Subcutaneous adipose tissue (tissue), 4 donors: ENCODE measurements around the gene FAM53B. TPM values are rescaled to one million over a fixed set of nuclear protein-coding genes. Genes with fewer than 3 reads are reported as not detected.

ENCODE experiments used
- CTCF ChIP-seq: fragments of 450-650 bp; IDR thresholded peaks from one replicate; pipeline ENCODE4 v1.5.1; 2016; ENCODE audit warnings: low read depth, mild to moderate bottlenecking, control low read depth, antibody characterized with exemption, moderate library complexity
- total RNA-seq, 4 donors: library from RNA; depleted of rRNA; stranded (reverse); fragments of >200 nt; gene quantifications; one replicate each; pipeline ENCODE4 v1.1.0, GENCODE V29; 2016

Gene FAM53B
- total RNA-seq, 4 donors from 2014 or later: 13.5 to 39.2 (median 29.5) TPM

DNA sequence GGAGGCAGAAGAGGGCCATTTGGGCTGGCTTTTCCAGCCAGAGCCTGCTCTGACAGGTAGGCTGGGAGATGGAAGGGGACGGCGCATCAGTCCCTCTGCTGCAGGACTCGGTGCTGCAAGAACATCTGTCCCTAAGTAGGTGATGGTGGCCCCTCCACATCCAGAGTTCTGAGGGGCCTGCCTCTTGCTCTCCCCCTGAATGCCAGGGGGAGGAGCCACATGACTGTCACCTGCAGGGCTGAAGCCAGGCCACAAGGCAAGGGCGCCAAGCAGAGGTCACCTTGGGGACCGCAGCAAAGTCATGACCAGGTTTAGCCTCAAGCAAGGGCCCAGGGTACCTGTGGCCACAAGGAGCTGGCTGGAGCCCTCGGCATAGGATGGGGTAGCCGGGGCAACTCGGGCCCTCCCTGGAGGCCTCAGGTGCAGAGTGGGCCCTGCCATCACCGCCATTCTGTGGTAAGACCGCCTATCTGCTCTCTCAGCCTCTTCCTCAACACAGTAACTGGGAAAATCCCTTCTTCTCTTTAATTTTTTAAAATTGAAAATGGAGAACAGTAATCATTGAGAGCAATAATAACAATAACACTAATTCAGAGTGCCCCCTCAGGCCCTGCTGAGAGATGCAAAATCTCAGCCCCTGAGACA lies 99.3 kb downstream of the FAM53B start:
- no peak for TF ChIP-seq CTCF

DNA sequence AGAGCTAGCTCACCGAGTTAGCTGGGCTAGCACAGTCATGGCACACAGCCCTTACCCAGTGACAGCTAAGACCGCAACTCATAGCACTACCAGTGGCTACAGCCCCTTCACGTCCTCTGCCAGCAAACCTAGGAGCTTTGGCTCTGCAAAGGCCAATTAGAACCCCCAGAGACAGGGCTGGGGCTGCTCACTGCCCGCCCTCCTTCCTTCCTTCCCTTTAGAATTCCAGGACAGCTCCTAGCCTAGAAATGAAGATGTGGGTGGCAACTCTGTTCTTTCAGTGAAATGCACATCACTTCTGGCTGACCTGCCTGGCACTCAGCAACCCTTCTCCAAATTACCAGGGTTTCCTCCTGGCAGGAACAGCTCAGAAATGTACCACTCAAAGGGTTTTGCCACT lies 99.9 kb downstream of the FAM53B start:
- TF ChIP-seq CTCF: no peak

- no peak for TF ChIP-seq CTCF
Observed at GRCh38 chr10:124643330-124644009, 100.7 kb downstream of the FAM53B start.

- TF ChIP-seq CTCF: no peak
Observed at GRCh38 chr10:124642088-124642710, 102.0 kb downstream of the FAM53B start.

DNA sequence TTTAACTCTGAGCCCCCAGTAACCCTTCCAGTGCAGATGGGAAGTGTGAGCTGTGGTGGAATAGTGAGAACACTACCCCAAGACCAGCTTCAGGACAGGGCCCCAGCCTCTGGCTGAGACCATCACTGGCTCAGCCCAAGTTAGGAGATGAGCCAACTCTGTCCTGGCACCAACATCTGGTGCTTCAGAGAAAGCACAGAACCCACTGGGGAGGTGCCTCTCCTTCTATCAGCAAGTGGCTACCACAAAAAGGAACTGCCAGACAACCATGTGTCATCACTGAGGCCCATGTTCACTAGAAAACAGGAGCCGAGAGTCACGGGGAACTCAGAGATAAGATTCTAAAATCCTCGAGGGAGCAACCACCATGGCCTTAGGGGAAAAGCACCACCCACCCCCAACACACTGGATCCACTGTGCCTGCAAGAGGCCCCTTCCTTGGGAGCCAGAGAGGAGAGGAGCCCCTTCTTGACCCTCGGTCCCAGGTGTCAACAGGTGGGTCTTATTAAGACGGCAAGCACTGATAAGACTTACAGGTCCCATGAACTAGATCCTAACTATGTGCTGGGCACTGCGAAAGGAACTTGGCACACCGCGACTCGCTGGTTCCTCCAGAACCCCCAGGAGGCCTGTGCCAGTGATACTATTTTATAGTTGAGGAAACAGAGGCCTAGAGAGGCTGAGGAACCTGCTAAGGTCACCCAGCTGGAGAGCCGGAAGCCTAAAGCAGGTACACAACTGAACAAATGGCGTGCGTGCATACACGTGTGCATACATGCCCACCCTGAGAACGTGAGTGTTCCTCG lies 102.7 kb downstream of the FAM53B start:
- TF ChIP-seq CTCF: no peak

DNA sequence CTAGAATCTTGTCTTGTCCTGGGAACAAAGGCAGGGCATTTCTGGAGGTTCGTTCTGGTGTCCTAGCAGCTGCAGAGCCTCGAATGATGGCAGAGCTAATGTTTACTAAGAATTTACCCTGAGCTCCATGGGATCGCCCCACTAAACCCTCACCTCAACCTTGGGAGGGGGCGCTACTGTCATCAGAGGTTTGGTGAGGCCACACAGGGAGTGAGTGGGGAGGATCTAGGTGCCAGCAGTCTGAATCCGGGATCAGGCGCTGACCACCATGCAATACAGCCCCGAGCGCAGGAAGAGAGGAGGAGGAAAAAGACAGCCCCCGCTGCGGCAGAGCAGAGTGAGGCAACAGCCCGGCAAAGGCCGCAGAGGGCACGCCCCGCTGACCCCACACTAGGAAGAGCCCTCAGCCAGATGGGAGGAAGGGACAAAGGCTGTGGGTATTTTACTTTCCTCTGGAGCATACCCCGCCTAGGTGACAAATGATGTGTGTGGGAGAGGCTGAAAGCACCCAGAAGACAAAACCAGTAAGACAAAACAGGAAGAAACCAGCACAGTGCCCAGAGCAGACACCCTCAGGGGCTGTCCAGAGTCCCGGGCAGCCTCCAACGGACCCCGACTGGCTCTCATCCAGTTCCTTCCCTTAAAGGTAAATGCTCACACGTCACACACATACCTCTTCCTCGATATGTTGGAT lies 103.5 kb downstream of the FAM53B start:
- TF ChIP-seq CTCF: no peak
